Activated naive CD4-positive, alpha-beta T cell treated with anti-CD3 and anti-CD28 coated beads, Interleukin-2, amount 10 ng/mL, durations not matched to agents 7 days and 5 days (primary cell): ENCODE results near the gene PACS1.
"Not testable (repeated sequence)": the region's sequence is repeated elsewhere in the genome, so short reads cannot be mapped to it uniquely, and the experiment has no call there.

Experiments
- CTCF ChIA-PET: fragments of 350-600 bp; sonication (Branson Sonifier 250); formaldehyde crosslinking; loops from one replicate; lab custom pipeline; 2021; ENCODE audit warnings: antibody characterized with exemption; lab: Charles Lee
- DNase-seq: peaks from one replicate; pipeline ENCODE4 v3.0.0-alpha.2; 2020
- H3K27ac Mint-ChIP-seq: one replicate; pipeline ENCODE4 v1.8.0; 2021; ENCODE audit warnings: mild to moderate bottlenecking, moderate library complexity, mixed read lengths
- H3K27me3 Mint-ChIP-seq: one replicate; pipeline ENCODE4 v1.8.0; 2021; ENCODE audit warnings: mild to moderate bottlenecking, mixed read lengths
- H3K36me3 Mint-ChIP-seq: one replicate; pipeline ENCODE4 v1.8.0; 2021; ENCODE audit warnings: mixed read lengths
- H3K4me1 Mint-ChIP-seq: one replicate; pipeline ENCODE4 v1.8.0; 2021; ENCODE audit warnings: mixed read lengths
- H3K4me3 Mint-ChIP-seq: one replicate; pipeline ENCODE4 v1.8.0; 2021; ENCODE audit warnings: mild to moderate bottlenecking, moderate library complexity, mixed read lengths
- H3K9me3 Mint-ChIP-seq: one replicate; pipeline ENCODE4 v1.8.0; 2021; ENCODE audit warnings: mixed read lengths

PACS1 gene

GRCh38 chr11:66072518-66072917 lies 2.4 kb downstream of the PACS1 start:
- no peaks in the 10 kb centered on the region for H3K27me3 Mint-ChIP-seq
- peaks cover 62% of the 10 kb centered on the region for H3K36me3 Mint-ChIP-seq
- peak overlapping the region; percentile 98 for H3K4me3 Mint-ChIP-seq
- CTCF ChIA-PET: interaction anchor here (8.9 kb wide), 1 partner anchor 62 kb away, joined by 89 read pairs; no protein-coding TSS in a partner anchor
- peaks cover 58% of the 10 kb centered on the region for H3K4me1 Mint-ChIP-seq
- H3K27ac Mint-ChIP-seq: peak overlapping the region; percentile 95
- H3K9me3 Mint-ChIP-seq: no peaks in the 10 kb centered on the region
- no peak for DNase-seq

DNA sequence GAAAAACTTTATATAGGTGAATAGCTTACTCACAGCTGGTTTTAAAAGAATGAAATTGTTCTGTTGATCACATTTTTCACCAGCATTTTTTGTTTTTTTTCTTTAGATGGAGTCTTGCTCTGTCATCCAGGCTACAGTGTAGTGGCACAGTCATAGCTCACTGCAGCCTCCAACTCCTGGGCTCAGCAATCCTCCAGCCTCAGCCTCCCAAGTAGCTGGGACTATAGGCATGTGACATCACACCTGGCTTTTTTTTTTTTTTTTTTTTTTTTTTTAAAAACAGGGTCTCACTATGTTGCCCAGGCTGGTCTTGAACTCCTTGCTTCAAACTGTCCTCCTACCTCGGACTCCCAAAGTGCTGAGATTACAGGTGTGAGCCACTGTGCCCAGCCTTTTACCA lies 3.6 kb downstream of the PACS1 start:
- no peaks in the 10 kb centered on the region for H3K27me3 Mint-ChIP-seq
- CTCF ChIA-PET: interaction anchor here (8.9 kb wide), 1 partner anchor 61 kb away, joined by 89 read pairs; no protein-coding TSS in a partner anchor
- H3K4me1 Mint-ChIP-seq: peaks cover 58% of the 10 kb centered on the region
- H3K9me3 Mint-ChIP-seq: no peaks in the 10 kb centered on the region
- no peak overlapping the region for H3K4me3 Mint-ChIP-seq
- H3K36me3 Mint-ChIP-seq: peaks cover 60% of the 10 kb centered on the region
- DNase-seq: no peak
- peak overlapping the region; percentile 42 for H3K27ac Mint-ChIP-seq

DNA sequence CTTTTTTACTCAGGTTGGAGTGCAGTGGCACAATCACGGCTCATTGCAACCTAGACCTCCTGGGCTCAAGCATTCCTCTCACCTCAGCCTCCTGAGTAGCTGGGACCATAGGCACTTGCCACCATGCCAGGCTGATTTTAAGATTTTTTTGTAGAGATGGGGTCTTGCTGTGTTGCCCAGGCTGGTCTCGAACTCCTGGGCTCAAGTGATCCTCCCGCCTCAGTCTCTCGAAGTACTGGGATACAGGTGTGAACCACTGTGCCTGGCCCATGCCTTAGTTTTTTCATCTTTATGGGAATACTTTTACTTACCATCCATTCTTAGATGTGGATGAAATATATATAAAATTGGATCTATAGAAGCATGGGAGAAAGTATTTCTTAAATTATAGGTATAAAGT lies 5.2 kb downstream of the PACS1 start:
- CTCF ChIA-PET: interaction anchor here (2.0 kb wide), 1 partner anchor 58 kb away, joined by 5 read pairs; no protein-coding TSS in a partner anchor
- Mint-ChIP-seq H3K27me3 (no peaks in the 10 kb centered on the region), H3K36me3 (peaks cover 70% of the 10 kb centered on the region)

DNA sequence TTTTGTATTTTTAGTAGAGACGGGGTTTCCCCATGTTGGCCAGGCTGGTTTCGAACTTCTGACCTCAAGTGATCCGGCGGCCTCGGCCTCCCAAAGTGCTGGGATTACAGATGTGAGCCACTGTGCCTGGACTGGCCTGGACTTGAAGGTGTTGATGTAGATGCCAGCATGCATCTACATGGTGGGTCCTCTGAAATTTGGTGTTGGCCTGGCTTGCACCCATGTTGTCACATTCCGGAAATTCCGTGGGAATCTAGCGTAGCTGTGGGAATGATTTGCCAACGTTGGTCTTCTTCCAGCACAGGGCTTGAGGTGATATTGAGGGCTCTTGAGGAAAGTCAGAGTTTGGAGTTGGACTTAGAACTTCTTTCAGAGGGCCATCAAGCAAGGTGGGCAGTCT lies 6.5 kb downstream of the PACS1 start:
- H3K27ac Mint-ChIP-seq: no peak overlapping the region
- DNase-seq: no peak
- H3K36me3 Mint-ChIP-seq: peaks cover 68% of the 10 kb centered on the region
- H3K4me3 Mint-ChIP-seq: no peak overlapping the region
- CTCF ChIA-PET: interaction anchor here (0.6 to 2.0 kb wide), 4 partner anchors 9 to 57 kb away, joined by 3 to 5 read pairs (median 3); no protein-coding TSS in a partner anchor
- peaks cover 71% of the 10 kb centered on the region for H3K4me1 Mint-ChIP-seq
- H3K9me3 Mint-ChIP-seq: no peaks in the 10 kb centered on the region
- no peaks in the 10 kb centered on the region for H3K27me3 Mint-ChIP-seq

More for the DNA sequence above, 5.2 kb downstream of the PACS1 start:
- DNase-seq: no peak
- peaks cover 64% of the 10 kb centered on the region for H3K4me1 Mint-ChIP-seq
- H3K27ac Mint-ChIP-seq: no peak overlapping the region
- H3K4me3 Mint-ChIP-seq: no peak overlapping the region
- H3K9me3 Mint-ChIP-seq: no peaks in the 10 kb centered on the region

DNA sequence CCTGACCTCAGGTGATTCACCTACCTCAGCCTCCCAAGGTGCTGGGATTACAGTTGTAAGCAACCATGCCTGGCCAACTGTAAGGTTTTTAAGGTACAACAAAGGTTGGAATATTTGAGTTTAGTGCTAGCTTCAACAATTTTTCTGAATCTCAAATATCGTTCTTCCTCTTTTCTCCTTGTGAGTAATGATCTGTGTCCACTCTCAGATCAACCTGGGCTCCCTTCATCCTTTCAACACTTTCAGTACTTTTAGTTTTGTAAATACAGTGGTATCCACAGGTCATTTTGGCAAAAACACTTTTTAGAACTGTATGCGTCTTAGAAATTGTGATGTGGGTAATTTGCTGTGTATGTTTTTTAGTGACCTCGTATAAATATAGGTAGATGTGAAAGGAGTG lies 7.9 kb downstream of the PACS1 start:
- Mint-ChIP-seq H3K4me1 (peaks cover 72% of the 10 kb centered on the region), H3K27ac (peak overlapping the region; percentile 60), H3K27me3 (no peaks in the 10 kb centered on the region), H3K36me3 (peaks cover 65% of the 10 kb centered on the region), H3K9me3 (no peaks in the 10 kb centered on the region), H3K4me3 (no peak overlapping the region)
- no peak for DNase-seq
- CTCF ChIA-PET: interaction anchor here (1.0 to 4.6 kb wide), 2 partner anchors 9 to 33 kb away, joined by 3 to 37 read pairs; partner anchors contain the start of gene PACS1

- Mint-ChIP-seq H3K27ac (peak overlapping the region; percentile 100), H3K4me1 (peaks cover 75% of the 10 kb centered on the region), H3K36me3 (peaks cover 68% of the 10 kb centered on the region)
- not testable (repeated sequence) for H3K9me3 Mint-ChIP-seq, H3K27me3 Mint-ChIP-seq, H3K4me3 Mint-ChIP-seq
- CTCF ChIA-PET: interaction anchor here (1.0 to 4.6 kb wide), 4 partner anchors 10 to 55 kb away, joined by 3 to 37 read pairs (median 3); partner anchors contain the start of gene PACS1
- peak; percentile 32 for DNase-seq
These were observed 8.9 kb downstream of the PACS1 start for GRCh38 chr11:66078949-66079348.

GRCh38 chr11:66080055-66080817 lies 10.2 kb downstream of the PACS1 start:
- peaks cover 63% of the 10 kb centered on the region for H3K36me3 Mint-ChIP-seq
- H3K4me3 Mint-ChIP-seq: peak overlapping the region; percentile 83
- peak; percentile 69 for DNase-seq

GRCh38 chr11:66081505-66081904 lies 11.4 kb downstream of the PACS1 start:
- CTCF ChIA-PET: interaction anchor here (0.8 to 4.6 kb wide), 9 partner anchors 12 to 201 kb away, joined by 3 to 37 read pairs (median 4); partner anchors contain the start of gene PACS1
- no peaks in the 10 kb centered on the region for H3K9me3 Mint-ChIP-seq

More at GRCh38 chr11:66080055-66080817, 10.2 kb downstream of the PACS1 start:
- CTCF ChIA-PET: interaction anchor here (0.9 to 4.6 kb wide), 8 partner anchors 11 to 202 kb away, joined by 3 to 37 read pairs (median 4); partner anchors contain the start of gene PACS1
- Mint-ChIP-seq H3K27ac (peak overlapping the region; percentile 100), H3K9me3 (no peaks in the 10 kb centered on the region), H3K4me1 (peaks cover 78% of the 10 kb centered on the region), H3K27me3 (no peaks in the 10 kb centered on the region)

GRCh38 chr11:66082946-66083698 lies 13.1 kb downstream of the PACS1 start:
- CTCF ChIA-PET: no interaction called here
- H3K4me1 Mint-ChIP-seq: peaks cover 80% of the 10 kb centered on the region
- H3K27ac Mint-ChIP-seq: peak overlapping the region; percentile 100
- H3K9me3 Mint-ChIP-seq: no peaks in the 10 kb centered on the region
- H3K36me3 Mint-ChIP-seq: peaks cover 48% of the 10 kb centered on the region
- no peak for DNase-seq
- no peak overlapping the region for H3K4me3 Mint-ChIP-seq
- H3K27me3 Mint-ChIP-seq: no peaks in the 10 kb centered on the region

More at GRCh38 chr11:66081505-66081904, 11.4 kb downstream of the PACS1 start:
- Mint-ChIP-seq H3K4me3 (peak overlapping the region; percentile 83), H3K4me1 (peaks cover 78% of the 10 kb centered on the region), H3K27me3 (no peaks in the 10 kb centered on the region), H3K27ac (peak overlapping the region; percentile 100), H3K36me3 (peaks cover 53% of the 10 kb centered on the region)
- DNase-seq: peak; percentile 91

DNA sequence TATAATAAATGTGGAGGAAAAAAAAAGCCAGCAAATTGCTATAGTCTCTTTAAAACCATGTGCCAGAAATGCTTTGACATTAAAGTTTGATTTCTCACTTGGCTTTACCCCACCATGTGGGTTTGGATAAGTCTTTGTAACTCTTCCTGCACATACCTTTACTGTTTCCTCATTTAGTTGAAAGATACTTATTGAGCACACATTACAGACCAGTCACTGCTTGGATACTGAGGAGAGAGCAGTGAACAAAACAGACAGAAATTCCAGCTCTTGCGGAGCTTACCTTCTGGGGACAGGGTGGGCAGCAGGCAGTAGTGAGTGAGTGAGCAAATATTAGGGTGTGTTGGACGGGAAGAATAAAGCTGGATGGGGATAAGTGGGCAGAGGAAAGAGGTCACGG lies 13.7 kb downstream of the PACS1 start:
- Mint-ChIP-seq H3K9me3 (no peaks in the 10 kb centered on the region), H3K4me3 (no peak overlapping the region), H3K27ac (peak overlapping the region; percentile 100), H3K4me1 (peaks cover 75% of the 10 kb centered on the region), H3K36me3 (peaks cover 41% of the 10 kb centered on the region), H3K27me3 (no peaks in the 10 kb centered on the region)
- no peak for DNase-seq
- CTCF ChIA-PET: interaction anchor here (0.6 to 1.1 kb wide), 2 partner anchors 12 to 16 kb away, joined by 3 to 4 read pairs; no protein-coding TSS in a partner anchor

DNA sequence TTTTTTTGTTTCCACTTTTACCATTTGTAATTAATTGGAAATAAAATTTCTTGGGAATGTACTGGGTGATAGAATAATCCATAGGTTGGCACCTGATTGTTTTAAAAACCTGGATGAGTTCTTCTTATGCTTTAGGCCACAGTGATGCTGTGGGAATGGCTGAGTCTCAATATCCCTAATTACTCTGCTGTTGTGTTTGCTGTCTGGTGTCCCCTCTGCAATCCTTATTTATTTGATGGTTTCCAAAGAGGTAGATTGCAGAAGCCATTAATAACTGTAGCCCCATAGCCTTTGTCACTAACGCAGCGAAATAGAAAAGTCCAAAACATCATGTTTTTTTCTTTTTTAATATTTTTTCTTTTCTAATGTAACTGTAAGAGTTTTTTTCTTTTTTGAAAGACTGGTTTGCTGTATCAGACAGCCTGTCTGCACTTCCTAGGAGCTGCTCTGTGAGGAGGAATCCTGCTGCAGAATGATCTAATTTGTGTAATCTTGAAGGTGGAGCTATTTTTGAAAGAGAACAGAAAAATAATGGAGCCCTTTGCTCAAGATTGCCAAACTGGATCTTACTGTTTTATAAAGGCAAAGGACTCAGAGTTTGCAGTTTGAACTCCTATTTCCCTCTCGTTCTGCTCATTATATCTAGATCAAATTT lies 14.9 kb downstream of the PACS1 start:
- DNase-seq: no peak
- Mint-ChIP-seq H3K4me3 (no peak overlapping the region), H3K27ac (no peak overlapping the region), H3K4me1 (peaks cover 63% of the 10 kb centered on the region), H3K9me3 (no peaks in the 10 kb centered on the region), H3K36me3 (peaks cover 37% of the 10 kb centered on the region), H3K27me3 (no peaks in the 10 kb centered on the region)
- CTCF ChIA-PET: interaction anchor here (0.7 to 1.1 kb wide), 2 partner anchors 17 kb away, joined by 3 to 4 read pairs; no protein-coding TSS in a partner anchor

- DNase-seq: no peak
- CTCF ChIA-PET: interaction anchor here (0.6 kb wide), 1 partner anchor 280 kb away, joined by 3 read pairs; no protein-coding TSS in a partner anchor
- no peak overlapping the region for H3K27ac Mint-ChIP-seq
- no peak overlapping the region for H3K4me3 Mint-ChIP-seq
- no peaks in the 10 kb centered on the region for H3K9me3 Mint-ChIP-seq
- H3K36me3 Mint-ChIP-seq: peaks cover 39% of the 10 kb centered on the region
- peaks cover 39% of the 10 kb centered on the region for H3K4me1 Mint-ChIP-seq
- no peaks in the 10 kb centered on the region for H3K27me3 Mint-ChIP-seq
These were observed 17.3 kb downstream of the PACS1 start for GRCh38 chr11:66087148-66087908.

DNA sequence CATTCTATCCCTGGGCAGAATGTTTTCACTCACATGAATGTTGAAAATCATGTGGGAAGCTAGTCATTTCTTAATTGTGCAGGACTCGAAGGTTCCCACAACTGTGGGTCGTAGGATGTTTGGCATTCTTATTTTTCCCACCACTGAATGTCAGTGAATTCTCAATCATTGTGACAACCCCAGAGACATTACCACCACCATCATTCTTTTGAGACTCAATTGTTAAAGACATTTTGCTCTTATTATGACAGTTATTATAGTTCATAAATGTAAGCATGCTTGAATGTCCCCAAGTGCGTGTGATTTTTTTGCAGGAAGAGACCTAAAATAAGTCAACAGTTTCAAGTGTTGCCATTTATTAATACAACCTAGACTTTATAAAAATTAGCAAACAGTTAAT lies 19.0 kb downstream of the PACS1 start:
- no peak for DNase-seq
- CTCF ChIA-PET: interaction anchor here (1.5 kb wide), 1 partner anchor 21 kb away, joined by 4 read pairs; no protein-coding TSS in a partner anchor
- no peaks in the 10 kb centered on the region for H3K27me3 Mint-ChIP-seq
- no peak overlapping the region for H3K27ac Mint-ChIP-seq
- H3K36me3 Mint-ChIP-seq: peaks cover 34% of the 10 kb centered on the region
- peaks cover 2% of the 10 kb centered on the region for H3K9me3 Mint-ChIP-seq
- peaks cover 22% of the 10 kb centered on the region for H3K4me1 Mint-ChIP-seq
- H3K4me3 Mint-ChIP-seq: no peak overlapping the region
